Lower leg skin (tissue), 3 donors: Measurements from ENCODE around the gene CHGA.

Source experiments
- CTCF ChIP-seq, 3 donors: fragments of 450-650 bp; IDR thresholded peaks; one replicate each; pipeline ENCODE4 v1.5.1; 2016; ENCODE audit warnings: antibody characterized with exemption in 3 of 3, mild to moderate bottlenecking in 3 of 3, moderate library complexity in 2 of 3
- POLR2A ChIP-seq, 2 donors: fragments of 450-650 bp; IDR thresholded peaks; one replicate each; pipeline ENCODE4 v1.6.1; 2016 to 2017; ENCODE audit warnings: antibody characterized with exemption in 2 of 2, mild to moderate bottlenecking in 1 of 2, moderate library complexity in 1 of 2

GRCh38 chr14:92948647-92949046 is 25.7 kb downstream of the CHGA start:
- no peak for TF ChIP-seq CTCF (IDR thresholded peaks at IDR 0.05)
- no peak for TF ChIP-seq POLR2A (IDR thresholded peaks at IDR 0.05)
